Activated CD4-positive, CD25-positive, alpha-beta regulatory T cell (primary cell): ENCODE results near the gene STK32A.

Experiments
- DNase-seq, 4 experiments: peaks; one replicate each; lab custom pipeline; 2025; lab: John Stamatoyannopoulos, UW

The STK32A gene

DNA sequence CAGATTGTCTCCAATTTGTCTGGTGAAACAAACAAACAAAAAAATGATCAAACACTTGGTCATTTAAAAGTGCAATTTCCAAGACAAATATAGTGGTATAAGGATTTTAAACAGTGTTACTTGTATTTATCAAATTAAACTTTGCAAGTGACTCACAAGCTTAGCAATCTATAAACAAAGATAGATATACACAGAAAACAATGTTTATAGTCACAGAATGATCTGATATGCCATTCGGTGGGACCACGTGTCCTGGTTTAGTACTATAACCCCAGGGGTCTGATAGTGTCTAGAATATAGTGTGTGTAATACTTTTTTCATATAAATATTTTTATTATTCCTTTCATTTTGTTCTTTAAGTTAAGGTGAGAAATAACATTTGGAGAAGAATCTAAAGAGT, 183.8 kb downstream of the STK32A start:
- no peak for DNase-seq

- DNase-seq = no peak
Measured at GRCh38 chr5:147426640-147427327, 192.0 kb downstream of the STK32A start.

GRCh38 chr5:147427521-147428401, 192.9 kb downstream of the STK32A start:
- no peak for DNase-seq

DNA sequence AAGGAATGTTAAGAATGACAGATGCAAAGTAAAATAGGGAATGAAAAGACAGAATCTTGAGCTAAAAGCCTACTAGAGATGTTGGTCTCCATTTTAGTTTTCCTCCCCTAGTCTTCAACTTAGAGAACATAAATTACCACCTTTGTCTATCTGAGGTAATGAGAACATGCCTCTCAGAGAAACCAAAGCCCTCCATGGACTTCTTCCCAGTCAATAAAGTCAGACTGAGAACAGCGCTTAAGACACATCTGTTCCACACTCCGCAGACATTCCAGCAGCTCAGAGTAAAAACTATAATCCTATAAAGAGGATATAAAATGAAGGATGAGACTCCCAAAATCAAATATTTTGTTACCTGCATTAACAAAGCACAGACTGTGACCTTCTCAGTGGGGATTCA, 195.8 kb downstream of the STK32A start:
- no peak for DNase-seq

GRCh38 chr5:147431586-147431985, 196.8 kb downstream of the STK32A start:
- DNase-seq = no peak

GRCh38 chr5:147432323-147432722, 197.5 kb downstream of the STK32A start:
- DNase-seq = no peak

- no peak for DNase-seq
Measured at GRCh38 chr5:147434049-147434448, 199.2 kb downstream of the STK32A start.

GRCh38 chr5:147436596-147436995, 201.8 kb downstream of the STK32A start:
- DNase-seq = no peak

DNA sequence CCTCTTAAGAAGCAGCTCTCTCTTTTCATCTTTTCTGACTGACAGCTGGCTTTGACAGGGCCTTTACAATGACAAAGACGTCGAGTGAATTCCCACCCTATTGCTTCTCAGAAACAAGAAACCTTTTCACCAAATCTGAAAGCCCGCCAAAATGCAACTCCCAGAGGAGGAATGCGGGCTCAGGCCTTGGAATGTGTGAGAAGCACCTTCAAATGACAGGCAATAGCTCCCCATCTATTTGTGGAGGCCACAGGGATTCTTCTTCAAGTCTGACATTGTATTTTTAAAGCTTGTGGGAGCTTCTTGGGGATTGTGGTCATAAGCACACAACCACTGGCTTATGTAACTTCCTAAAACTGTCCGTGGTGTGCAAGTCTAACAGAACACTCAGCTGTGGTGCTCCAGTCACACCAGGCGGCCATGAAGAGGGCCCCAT, 202.4 kb downstream of the STK32A start:
- no peak for DNase-seq
